DOHH2 (cell line): ENCODE data around the gene DHCR24.

Experiments
- H3F3A ChIP-seq: fragments of 200-600 bp; sonication (generic), shearing (Covaris generic); 2 replicates; pipeline ENCODE4 v1.6.0; 2016; ENCODE audit warnings: antibody characterized with exemption, mild to moderate bottlenecking; ENCODE audit not compliant: control insufficient read depth, insufficient read depth
- H3K27ac ChIP-seq: fragments of 200-600 bp; sonication (generic); 2 replicates; pipeline ENCODE4 v1.5.1; 2014; ENCODE audit warnings: low read depth, mild to moderate bottlenecking, low read length, moderate library complexity
- H3K27me3 ChIP-seq: fragments of 200-600 bp; sonication (generic); 2 replicates; pipeline ENCODE4 v1.6.1; 2014; ENCODE audit warnings: mild to moderate bottlenecking, low read length, mixed read lengths; ENCODE audit not compliant: control insufficient read depth
- H3K36me3 ChIP-seq: fragments of 200-600 bp; sonication (generic); 2 replicates; pipeline ENCODE4 v1.6.1; 2014; ENCODE audit warnings: mild to moderate bottlenecking, low read length, moderate library complexity, mixed read lengths; ENCODE audit not compliant: control insufficient read depth
- H3K4me1 ChIP-seq: fragments of 200-600 bp; sonication (generic); 2 replicates; pipeline ENCODE4 v1.6.1; 2014; ENCODE audit warnings: mild to moderate bottlenecking, low read length, mixed read lengths; ENCODE audit not compliant: control insufficient read depth
- H3K4me2 ChIP-seq: fragments of 200-600 bp; sonication (generic); 2 replicates; pipeline ENCODE4 v1.6.0; 2014; ENCODE audit warnings: mild to moderate bottlenecking, low read length, moderate library complexity
- H3K4me3 ChIP-seq: fragments of 200-600 bp; sonication (generic); 2 replicates; pipeline ENCODE4 v1.5.1; 2014; ENCODE audit warnings: mild to moderate bottlenecking, low read length, mixed read lengths
- H3K79me2 ChIP-seq: fragments of 200-600 bp; sonication (generic); 2 replicates; pipeline ENCODE4 v1.6.1; 2014; ENCODE audit warnings: mild to moderate bottlenecking, low read length, mixed read lengths; ENCODE audit not compliant: control insufficient read depth
- H3K9me2 ChIP-seq: fragments of 200-600 bp; sonication (generic); replicated peaks from 2 replicates; pipeline ENCODE4 v1.6.1; 2014; ENCODE audit warnings: mild to moderate bottlenecking, low read length, mixed read lengths; ENCODE audit not compliant: control insufficient read depth
- H3K9me3 ChIP-seq: fragments of 200-600 bp; sonication (generic); 2 replicates; pipeline ENCODE4 v1.6.1; 2014; ENCODE audit warnings: antibody characterized with exemption, low read length, mixed read lengths; ENCODE audit not compliant: control insufficient read depth, insufficient read depth
- H4K20me1 ChIP-seq: fragments of 200-600 bp; sonication (generic); 2 replicates; pipeline ENCODE4 v1.6.0; 2014; ENCODE audit warnings: low read depth, mild to moderate bottlenecking, antibody characterized with exemption, low read length, moderate library complexity; ENCODE audit not compliant: control insufficient read depth, insufficient read depth
- CTCF ChIP-seq: fragments of 200-600 bp; sonication (generic); IDR thresholded peaks from one replicate; pipeline ENCODE4 v1.5.1; 2014; ENCODE audit warnings: antibody characterized with exemption, mild to moderate bottlenecking, low read depth, low read length; ENCODE audit not compliant: poor library complexity, severe bottlenecking
- EZH2phosphoT487 ChIP-seq: fragments of 200-600 bp; sonication (generic); IDR thresholded peaks from 2 replicates; pipeline ENCODE4 v1.6.1; 2017; ENCODE audit warnings: borderline replicate concordance, mild to moderate bottlenecking, antibody characterized with exemption, low read length, moderate library complexity, mixed read lengths

Gene DHCR24

GRCh38 chr1:54805981-54806381 lies 81.0 kb downstream of the DHCR24 start:
- TF ChIP-seq EZH2phosphoT487 (no peak), CTCF (no peak)
- Histone ChIP-seq H3K27ac (no peak overlapping the region), H3K9me3 (no peaks in the 10 kb centered on the region), H3K4me1 (peaks cover 5% of the 10 kb centered on the region), H3K9me2 (no peaks in the 10 kb centered on the region), H3K4me2 (no peak overlapping the region), H3K36me3 (no peaks in the 10 kb centered on the region), H3K27me3 (peaks cover 2% of the 10 kb centered on the region; the same call in 1 of the 2 replicates), H3F3A (no peaks in the 10 kb centered on the region), H3K4me3 (no peak overlapping the region), H4K20me1 (no peaks in the 10 kb centered on the region; the same call in 1 of the 2 replicates), H3K79me2 (no peaks in the 10 kb centered on the region)

- Histone ChIP-seq H3F3A (no peaks in the 10 kb centered on the region), H3K27me3 (peaks cover 2% of the 10 kb centered on the region; the same call in 1 of the 2 replicates), H3K9me3 (no peaks in the 10 kb centered on the region), H3K27ac (no peak overlapping the region), H3K9me2 (no peaks in the 10 kb centered on the region), H3K4me3 (no peak overlapping the region), H3K4me1 (peaks cover 5% of the 10 kb centered on the region), H3K36me3 (no peaks in the 10 kb centered on the region), H3K79me2 (no peaks in the 10 kb centered on the region), H3K4me2 (no peak overlapping the region), H4K20me1 (no peaks in the 10 kb centered on the region; the same call in 1 of the 2 replicates)
- no peak for TF ChIP-seq CTCF
- no peak for TF ChIP-seq EZH2phosphoT487
These were observed 81.5 kb downstream of the DHCR24 start for GRCh38 chr1:54805466-54805865.

DNA sequence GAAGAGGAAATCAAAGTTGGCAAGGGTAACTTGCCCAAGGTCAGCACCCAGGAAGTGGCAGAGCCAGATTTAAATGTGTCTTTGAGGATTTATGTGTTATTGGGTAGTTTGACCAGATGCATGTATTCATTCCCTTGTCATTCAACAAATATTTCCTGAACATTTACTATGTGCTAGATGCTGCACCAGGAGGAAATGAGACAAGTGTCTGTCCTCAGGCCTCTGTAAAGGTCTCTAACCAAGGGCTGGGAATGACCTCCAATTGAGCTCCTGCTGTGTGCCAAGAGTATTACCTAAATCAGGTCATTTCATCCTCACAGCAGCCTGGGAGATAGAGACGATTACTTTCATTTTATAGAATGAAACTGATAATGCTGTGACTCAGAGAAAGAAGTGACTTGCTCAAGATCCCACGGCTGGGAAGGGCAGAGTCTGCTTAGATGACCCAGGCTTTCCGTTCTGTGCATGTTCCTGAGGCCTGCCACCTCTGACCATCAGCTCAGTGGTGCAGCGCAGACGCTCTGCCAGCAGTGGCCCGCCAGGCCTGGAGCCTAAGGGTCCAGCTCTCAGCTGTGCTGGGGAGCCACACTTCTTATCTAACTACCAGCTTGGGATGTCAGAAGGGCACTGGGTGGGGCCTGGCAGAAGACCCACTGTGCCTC lies 82.4 kb downstream of the DHCR24 start:
- Histone ChIP-seq H3K4me1 (peaks cover 5% of the 10 kb centered on the region), H3K27ac (no peak overlapping the region), H4K20me1 (no peaks in the 10 kb centered on the region; the same call in 1 of the 2 replicates), H3K4me2 (no peak overlapping the region), H3F3A (no peaks in the 10 kb centered on the region), H3K9me3 (no peaks in the 10 kb centered on the region), H3K36me3 (no peaks in the 10 kb centered on the region), H3K27me3 (peaks cover 2% of the 10 kb centered on the region; the same call in 1 of the 2 replicates), H3K4me3 (no peak overlapping the region), H3K9me2 (no peaks in the 10 kb centered on the region), H3K79me2 (no peaks in the 10 kb centered on the region)
- no peak for TF ChIP-seq EZH2phosphoT487
- no peak for TF ChIP-seq CTCF
